Stimulated activated CD8-positive, alpha-beta memory T cell treated with anti-CD3 and anti-CD28 coated beads, Interleukin-15, amount 100 ng/mL, for 24 hours (primary cell): Measurements from ENCODE around the gene PLCB4.

Experiments used
- DNase-seq: peaks from one replicate; pipeline ENCODE4 v3.0.0-alpha.2; 2020; ENCODE audit warnings: low read depth

The PLCB4 gene

DNA sequence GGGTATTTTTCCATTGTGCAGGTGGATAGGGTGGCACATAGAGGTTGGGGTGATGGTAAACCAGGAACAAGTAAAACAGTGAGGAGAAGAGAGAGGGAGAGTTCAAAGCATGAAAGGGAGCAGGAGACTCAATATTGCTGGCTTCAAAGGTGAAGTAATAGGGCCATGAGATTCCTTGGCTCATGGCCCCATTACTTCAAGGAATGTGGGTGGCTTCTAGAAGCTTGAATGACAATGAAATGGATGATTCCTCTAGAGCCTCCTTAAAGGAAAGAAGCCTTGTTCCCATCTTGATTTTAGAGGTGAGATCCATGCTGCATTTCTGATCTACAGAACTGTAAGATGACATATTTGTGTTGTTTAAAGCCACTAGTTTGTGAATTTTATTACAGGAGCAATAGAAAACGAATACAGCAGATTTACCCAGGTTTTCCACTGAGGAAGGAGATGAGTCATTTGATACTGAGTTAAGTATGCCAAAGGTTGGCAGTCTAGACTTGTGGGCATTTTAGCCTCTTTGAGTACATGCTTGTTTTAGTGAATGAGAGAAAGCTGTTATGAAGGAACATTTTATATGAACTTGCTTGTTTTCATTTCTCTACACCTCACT lies 110.4 kb downstream of the PLCB4 start:
- no peak for DNase-seq

DNA sequence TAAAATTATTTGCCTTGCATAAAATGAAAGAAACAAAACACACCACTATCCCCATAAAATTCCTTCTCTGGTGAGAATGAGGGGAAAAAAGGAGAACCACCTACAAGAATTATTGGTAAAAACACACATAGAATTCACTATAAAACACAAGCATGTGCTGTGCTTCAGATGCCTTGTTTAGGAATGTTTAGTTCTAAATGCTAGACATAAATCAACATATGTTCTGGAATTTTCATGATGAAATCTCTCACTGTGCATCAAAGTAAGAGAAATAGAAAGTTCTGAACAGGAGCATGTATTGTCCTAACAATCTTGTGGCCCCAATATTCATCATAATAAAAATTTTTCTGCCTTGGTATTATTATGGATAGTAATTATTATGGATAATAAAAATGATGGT lies 111.0 kb downstream of the PLCB4 start:
- DNase-seq: no peak

DNA sequence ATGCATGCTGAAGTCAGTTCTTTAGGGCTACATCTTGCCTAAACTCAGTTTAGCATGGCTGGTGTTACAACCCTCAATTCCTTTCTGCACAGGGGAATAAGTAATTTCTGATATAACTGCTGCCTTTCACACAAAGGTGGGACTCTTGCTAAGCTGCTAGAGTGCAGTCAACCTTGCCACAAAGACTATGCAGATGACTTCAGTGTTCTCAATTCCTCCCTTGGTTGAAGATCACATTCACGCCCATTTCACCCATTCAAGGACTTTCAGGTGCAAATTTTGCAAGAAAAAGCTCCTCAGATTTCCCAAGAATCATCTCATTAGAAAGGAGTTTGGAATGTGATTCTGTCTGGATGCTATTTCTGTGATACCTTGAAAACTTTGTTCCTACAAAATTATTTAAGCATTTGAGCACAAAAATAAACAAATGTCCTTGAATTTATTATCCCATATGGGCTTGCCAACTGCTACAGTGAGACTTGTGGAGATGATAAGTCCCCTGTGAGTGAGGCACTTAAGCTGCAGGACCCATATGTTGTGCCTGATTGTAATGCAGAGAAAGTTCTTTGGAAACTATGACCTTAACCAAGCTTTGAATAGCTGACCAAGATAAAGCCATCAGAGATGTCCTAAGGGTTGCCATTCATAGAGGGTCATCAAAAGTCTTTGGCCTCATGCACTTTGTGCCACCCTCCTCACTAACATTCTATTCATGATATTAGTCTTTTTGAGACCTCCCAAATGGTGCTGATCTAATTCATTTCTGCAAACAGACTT lies 111.8 kb downstream of the PLCB4 start:
- no peak for DNase-seq

DNA sequence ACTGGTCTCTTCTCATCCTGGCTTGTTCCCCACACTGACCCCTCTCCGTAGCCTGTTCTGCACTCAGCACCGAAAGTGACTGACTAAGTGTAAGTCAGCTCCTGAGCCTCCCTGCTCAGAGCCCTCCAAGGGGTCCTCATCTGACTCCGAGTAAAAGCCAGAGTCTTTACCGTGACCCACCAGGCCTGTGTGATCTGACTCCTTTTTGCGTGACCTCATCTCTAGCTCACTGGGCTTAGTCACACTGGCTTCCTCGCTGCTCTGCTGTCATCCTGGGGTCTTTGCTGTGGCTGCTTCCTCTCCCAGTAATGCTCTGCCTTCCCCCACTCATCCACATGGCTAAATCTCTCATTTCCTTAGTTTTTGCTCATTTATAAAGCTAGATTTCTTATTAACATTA lies 116.6 kb downstream of the PLCB4 start:
- no peak for DNase-seq

DNA sequence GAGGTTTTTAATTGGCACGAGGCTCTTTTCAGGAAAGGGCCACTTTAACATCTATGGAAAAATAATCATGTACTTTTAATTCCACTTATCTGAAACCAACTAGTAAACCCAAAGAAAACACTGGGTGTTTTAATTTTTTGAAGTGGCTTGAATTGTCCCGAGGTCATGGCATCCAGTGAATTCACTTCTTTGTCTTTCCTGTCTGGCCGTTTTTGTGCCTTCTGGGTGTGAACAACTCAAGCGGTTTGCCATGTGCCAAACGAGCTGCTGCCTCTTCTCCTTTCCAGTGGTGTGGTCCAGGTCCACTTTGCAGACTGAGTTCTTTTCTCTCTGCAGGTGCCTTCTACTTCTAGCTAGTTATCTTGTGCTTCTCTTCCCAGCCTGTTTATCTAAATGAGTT lies 117.5 kb downstream of the PLCB4 start:
- no peak for DNase-seq

DNA sequence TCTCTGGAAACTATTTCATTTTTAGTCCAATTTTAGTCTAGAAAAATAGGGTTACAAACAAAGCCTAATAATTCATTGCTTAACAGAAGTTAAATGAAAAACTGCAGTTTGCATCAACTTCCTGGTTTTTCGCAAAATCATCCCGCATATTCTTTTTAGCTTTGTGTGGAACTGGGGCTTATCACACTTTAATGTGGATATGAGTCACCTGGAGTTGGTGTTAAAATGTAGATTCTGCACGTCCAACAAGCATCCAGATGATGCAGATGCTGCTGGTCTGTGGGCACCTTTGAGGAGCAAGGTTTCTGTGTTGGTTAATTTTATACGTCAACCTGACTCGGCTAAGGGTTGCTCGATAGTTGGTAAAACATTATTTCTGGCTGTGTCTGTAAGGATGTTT lies 126.1 kb downstream of the PLCB4 start:
- no peak for DNase-seq

DNA sequence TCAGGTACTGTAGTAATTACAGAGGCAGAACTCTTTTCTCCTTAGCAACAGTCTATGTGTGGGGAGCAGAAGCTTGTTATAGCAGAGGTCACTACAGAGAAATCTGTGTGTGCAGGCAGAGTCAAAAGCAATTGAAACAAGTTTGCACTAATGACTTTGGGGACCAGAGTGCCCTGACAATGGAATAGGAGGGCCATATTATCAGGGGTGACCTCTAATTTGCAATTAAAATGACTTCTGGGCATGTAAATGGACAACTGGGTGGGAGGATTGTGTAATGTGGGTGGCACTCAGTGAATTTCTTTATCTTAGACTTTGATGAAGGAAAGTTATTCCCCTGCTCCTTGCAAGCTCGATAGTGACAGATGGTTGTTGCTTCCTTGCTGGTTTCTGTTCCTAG lies 127.2 kb downstream of the PLCB4 start:
- no peak for DNase-seq

DNA sequence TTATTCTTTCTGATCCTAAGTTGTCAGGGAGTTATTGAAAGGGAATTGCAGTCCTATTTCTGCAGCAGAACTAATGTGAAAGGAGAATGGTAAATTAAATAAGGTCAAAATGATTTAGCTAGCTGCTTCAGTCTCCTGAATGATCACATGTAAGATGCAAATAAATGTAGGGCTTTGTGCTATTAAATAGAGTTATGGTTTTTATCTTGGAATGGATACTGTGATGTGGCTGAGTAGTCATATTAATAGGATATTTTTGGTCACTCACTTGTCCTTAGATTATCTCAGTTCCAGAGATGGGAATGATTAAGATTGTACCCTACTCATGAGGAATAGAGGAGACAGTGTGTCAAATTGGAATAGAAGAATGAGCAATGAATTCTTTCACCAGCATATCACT lies 129.6 kb downstream of the PLCB4 start:
- DNase-seq: no peak

DNA sequence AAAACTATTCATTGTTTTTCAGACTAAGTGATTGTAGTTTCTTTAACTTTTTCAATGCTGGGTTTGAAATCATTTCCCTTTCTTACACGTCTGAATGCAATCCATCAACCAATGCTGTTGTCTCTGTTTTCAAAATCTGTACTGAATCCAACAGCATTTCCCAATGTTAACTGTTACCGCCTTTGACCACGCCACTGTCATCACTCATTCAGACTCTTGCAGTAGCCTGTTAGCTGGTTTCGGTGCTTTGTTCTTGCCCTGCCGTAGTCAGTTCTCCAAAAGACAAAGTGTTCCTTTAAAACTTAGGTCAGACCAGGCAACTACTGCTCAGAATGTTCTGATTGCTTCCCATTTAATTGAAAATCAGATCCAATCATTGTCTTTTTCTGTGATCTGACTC lies 131.3 kb downstream of the PLCB4 start:
- no peak for DNase-seq

DNA sequence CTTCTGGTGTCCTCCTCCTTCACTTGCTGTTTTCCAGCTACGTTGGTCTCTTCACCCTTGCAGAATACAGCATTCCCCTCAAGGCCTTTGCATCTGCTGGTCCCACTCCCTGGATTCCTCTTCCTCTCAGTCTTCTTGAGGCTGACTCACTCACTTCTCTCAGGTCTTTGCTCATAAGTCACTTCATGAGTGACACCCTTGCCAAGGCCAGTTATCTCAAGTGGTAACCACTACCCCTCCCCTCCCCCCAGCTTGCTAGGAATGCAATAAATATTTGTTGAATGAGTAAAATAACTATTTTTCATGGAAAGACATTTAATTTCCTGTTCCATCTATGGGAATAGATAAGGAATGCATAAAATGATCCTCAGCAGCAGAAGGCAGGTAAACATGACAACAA lies 131.7 kb downstream of the PLCB4 start:
- no peak for DNase-seq

DNA sequence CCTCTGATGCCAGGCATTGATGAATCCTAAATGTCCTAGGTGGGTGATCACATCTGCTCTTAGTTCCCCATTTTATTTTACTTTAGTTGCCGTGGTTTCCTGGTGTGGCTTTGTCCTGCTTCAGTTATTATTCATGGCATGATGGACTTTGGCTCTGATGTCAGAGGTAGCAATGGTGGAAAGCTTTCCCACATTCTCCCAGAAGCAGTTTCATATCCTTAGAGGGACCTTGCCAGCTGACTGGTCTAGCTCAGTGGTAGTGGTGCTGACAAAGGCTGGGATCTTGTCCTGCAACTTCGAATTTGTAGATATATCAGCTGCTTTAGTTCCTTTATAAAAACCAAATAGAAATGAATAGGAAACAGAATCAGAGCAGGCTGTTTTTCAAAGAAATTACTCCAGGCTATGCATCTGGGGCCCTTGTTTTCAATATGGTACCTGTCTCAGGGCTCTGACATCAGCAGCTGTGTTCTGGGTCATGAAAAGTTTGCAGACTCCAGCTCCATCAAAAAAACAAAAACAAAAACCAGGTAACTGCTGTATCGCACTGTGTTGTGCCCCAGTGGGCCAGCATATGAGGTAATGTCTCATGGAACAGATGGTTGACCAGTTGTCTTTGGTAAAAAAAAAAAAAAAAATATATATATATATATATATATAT lies 133.7 kb downstream of the PLCB4 start:
- DNase-seq: no peak

DNA sequence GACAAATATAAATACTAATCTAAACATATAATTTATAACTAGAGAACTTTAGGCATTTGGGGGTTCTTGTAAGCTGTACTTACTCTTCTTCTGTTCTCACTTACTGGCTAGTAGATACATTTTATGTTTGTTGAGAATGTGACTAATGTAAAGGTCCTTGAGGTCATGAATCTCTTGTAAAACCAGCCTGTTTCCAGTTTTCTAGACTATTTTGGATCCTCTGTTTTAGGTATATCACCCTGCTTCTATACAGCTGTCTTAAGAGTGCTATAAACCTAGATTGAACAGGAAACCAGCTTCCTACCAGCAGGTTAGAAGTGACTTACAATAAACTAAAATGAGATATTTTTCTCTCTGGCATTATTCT lies 134.2 kb downstream of the PLCB4 start:
- DNase-seq: no peak

DNA sequence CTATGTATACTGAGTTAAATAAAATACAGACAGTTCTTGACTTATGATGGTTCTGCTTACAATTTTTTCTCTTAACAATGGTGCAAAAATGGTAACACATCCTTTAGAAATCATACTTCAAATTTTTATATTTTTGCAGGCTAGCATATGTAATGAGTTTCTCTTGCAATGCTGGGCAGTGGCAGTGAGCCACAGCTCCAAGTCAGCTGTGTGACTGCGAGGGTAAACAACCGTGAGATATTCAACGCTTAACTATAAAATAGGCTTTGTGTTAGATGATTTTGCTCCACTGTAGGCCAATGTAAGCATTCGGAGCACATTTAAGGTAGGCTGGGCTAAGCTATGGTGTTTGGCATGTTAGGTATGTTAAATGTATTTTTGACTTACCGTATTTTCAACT lies 136.1 kb downstream of the PLCB4 start:
- DNase-seq: no peak

DNA sequence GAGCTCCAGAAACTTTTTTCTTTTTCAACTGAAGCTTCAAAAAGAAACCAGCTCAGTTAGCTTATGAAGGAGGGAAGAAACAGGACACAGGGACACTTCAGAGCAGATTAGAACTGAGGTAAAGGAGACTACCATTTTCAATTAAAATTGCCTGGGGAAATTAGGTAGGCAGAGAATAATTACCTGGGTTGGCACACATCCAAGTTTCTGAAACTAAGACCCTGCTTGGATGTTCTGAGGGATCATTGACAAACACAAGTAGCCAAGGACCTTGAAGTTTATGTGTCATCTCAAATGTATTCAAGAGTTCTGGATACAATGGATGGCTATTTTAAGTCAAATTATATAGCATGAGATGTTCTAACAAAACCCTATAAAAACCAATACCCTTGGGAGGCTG lies 137.6 kb downstream of the PLCB4 start:
- no peak for DNase-seq

DNA sequence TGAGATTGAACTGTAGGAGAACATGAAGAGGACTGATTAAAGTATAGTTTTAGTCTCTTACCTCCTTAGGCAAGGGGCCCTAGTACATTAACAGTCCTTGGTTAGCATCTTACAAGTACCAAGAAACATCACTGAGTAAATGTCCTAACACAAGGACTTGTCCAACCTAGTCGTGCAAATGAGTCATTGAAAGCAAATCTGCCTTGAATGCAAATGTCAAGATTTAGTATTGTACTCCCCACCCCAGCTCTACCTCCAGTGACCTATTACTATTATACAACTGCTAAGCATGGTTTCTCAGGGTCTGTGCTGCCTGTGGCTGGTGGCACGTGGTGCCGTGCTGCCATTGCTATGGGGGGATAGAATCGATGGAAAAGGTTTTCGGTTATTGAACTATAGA lies 138.4 kb downstream of the PLCB4 start:
- DNase-seq: no peak

DNA sequence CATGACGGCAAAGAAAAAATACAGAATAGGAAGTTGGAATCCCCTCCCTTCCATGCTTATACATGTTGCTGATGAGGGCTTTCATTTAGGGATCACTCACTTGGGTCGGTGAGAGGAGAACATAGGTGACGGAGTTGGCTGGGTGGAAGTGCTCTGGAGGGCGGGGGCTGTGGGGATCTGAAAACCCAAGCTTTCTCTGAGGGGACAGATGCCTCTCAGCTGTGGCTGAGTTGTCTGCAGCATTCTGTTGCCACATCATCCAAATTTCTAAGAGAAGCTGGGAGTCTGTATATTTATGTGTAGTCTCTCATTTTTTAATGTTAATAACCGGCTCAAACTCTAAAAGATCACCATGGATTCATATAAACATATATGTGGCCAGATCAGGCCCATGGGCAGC lies 141.5 kb downstream of the PLCB4 start:
- DNase-seq: no peak

DNA sequence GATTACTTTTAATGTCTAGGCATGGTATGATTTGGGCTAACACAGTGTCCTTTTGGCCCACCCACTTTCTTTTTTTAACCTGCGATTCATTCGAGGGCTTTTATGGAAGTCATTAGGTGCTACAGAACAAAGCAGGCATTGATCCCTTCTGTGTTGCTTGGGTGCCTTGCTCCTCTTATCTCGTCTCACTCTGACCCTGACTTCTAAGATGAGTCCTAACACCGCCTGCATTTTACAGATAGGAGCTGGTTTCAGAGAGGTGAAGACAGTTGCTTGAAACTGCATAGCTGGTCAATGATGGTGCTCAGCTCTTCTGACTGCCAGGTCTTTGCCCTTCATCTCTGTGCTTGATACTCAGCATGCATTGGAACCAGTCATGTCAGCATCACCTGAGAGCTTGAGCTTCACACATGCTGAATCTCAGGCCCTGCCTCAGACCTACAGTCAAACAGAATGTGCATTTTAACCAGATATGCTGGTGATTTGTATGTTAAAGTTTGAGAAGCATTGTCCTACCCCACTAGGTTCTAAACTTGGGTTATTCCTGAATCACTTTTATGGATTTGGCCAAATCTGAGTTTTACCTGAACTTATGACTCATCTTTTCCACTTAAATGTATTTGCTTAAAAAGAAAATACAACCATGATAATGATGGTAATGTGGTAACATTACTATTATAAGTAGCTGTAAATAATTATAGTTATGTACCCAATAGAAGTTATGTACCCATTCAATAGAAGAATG lies 142.3 kb downstream of the PLCB4 start:
- no peak for DNase-seq

DNA sequence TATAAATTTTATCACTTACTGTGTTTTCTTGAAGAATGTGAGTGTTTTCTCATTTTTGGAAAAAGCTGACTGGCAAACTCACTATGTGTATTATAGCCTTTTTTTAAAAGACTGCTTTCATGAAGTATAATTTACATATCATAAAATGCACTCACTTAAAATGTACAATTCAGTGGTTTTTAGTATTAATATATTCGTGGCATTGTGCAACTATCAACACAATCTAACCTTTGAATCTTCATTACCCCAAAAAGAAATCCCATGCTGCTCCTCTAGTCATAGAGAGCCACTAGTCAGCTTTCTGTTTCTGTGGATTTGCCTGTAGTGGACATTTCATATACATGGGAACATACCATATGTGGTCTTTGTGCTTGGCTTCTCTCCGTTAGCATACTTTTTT lies 143.8 kb downstream of the PLCB4 start:
- no peak for DNase-seq

DNA sequence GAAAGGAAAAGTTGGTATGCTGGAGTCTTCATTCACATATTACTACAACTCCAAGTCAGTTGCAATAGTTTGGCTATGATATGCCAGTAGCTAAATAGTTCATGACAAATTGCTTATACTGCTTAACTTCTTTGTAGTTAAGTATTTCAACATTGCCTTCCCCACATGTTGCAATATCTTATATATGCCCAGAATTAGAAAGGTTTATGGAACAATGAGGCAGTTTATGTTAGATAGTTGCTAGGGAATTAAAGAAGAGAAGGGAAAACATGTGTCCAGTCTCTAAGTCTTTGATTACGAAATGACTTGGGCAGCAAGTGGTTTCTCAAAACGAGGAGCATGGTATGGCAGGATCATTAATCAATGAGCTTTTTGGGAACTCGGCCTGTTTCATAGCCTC lies 145.8 kb downstream of the PLCB4 start:
- DNase-seq: no peak

DNA sequence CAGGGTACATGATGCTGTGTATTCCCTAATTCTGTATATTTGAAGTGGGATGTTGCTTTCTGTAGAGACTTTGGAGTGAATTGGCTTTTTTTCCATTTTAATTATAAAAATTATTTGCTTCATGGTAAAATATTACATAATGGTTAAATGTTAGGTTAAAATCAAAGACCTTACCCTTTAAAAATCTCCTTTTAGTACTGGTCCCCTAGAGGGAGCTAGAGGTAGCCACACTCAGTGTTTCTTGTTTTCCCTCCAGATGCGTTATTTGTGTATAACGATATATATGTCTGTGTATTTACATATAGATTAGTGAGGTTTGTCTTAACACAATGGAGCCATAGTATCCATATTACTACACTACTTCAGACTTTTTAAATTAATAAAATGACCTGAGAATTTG lies 146.7 kb downstream of the PLCB4 start:
- DNase-seq: no peak

DNA sequence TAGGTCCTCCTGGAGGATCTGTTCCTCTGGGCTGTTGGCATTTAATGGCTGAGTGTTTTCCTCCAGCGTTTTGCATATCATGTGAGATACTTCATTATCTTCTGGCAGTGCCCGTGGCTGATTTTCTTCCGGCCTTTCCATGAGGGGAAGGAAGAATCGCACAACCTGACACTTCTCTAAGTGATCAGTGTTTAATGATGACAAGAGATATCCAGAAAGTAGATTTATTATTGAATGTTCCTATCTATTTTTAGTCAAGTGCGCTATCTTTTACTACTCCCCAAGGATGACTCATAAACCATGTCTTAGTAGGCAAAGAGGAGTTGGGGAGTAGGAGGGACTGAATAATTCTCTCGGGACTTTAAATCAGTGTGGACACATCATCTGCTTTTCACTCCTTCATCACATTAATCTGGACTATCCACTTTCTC lies 149.7 kb downstream of the PLCB4 start:
- DNase-seq: no peak

DNA sequence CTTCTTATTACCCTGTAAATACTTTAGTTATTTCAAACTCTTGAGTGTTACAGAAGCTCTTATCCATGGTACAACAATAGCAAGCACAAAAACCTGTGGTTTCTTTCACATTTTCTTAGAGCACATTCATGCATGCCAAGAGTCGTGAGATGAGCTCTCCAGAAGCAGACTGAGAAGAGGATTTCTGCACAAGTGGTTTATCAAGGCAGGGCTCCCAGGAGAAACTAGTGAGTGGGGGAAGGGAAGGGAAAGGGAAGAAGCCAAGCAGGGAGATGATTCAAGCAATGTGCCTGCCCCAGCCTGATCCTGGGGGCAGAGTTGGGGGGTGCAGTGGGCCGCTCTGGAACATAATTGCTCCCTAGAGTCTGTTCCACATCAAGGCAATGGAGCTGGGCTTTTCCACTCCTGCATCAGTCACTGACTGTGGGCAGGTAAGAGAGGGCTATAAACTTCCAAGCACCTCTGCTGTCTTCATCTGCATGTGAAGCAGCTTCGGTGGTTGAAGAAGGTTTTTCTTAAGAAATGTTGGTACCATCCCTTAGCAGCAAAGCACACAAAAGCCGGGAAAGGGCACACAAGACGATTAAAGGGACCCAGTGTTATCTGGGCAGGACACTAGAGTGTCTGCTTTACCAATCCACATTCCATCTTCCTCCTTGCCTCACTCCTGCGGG lies 152.1 kb downstream of the PLCB4 start:
- no peak for DNase-seq
